ENCODE measurements around the gene ROCK2. TPM values are rescaled to one million over a fixed set of nuclear protein-coding genes. Genes with fewer than 3 reads are reported as not detected.

ROCK2 gene
- polyA plus RNA-seq, 2 of the 4 experiments (the other 2 are of a cell fraction): 34.0 to 38.7 TPM

- ChIA-PET CTCF (interaction anchor here (0.8 to 2.1 kb wide), 4 partner anchors 9 to 424 kb away, joined by 3 to 7 read pairs (median 6); a partner anchor contains a TSS), POLR2A (interaction anchor here (0.5 kb wide), 1 partner anchor 185 kb away, joined by 4 read pairs; the partner anchor contains the start of gene ROCK2)
- DNase-seq (ENCODE audit: low read depth in 1 of 2, low spot score in 1 of 2) (no peak), FAIRE-seq (no peak), ATAC-seq (no peak)
- no peak overlapping the region for H3K4me3 ChIP-seq
- 92% methylated on average over 7 of the region's 14 CpGs for WGBS (ENCODE audit: missing lambda C conversion rate)
- no peaks in the 10 kb centered on the region for H3K9me3 ChIP-seq
- peaks cover 14% of the 10 kb centered on the region for H3K4me1 ChIP-seq
- TF ChIP-seq HDAC2 (IDR thresholded peaks at IDR 0.05) (no peak), HEYL (CRISPR knock-in tag; IDR thresholded peaks at IDR 0.05) (no peak), RFX5 (IDR thresholded peaks at IDR 0.05) (no peak), FOXS1 (CRISPR knock-in tag; IDR thresholded peaks at IDR 0.05) (no peak), ZSCAN20 (CRISPR knock-in tag; IDR thresholded peaks at IDR 0.05) (no peak), CHD2 (IDR thresholded peaks at IDR 0.05; ENCODE audit: low read length, partially characterized antibody) (no peak), PBX3 (IDR thresholded peaks at IDR 0.05) (no peak), POLR2A (IDR thresholded peaks at IDR 0.05; ENCODE audit: low read length) (no peak), CEBPB (IDR thresholded peaks at IDR 0.05) (no peak), SREBF2 (IDR thresholded peaks at IDR 0.05) (no peak), KDM1A (IDR thresholded peaks at IDR 0.05; ENCODE audit: low read depth) (no peak), HOXB5 (CRISPR knock-in tag; IDR thresholded peaks at IDR 0.05) (no peak), POLR2AphosphoS2 (conservative IDR thresholded peaks at IDR 0.05; ENCODE audit: low read length) (no peak), BCL3 (IDR thresholded peaks at IDR 0.05) (no peak), HOXB13 (CRISPR knock-in tag; IDR thresholded peaks at IDR 0.05; ENCODE audit: low read depth) (no peak), ELK1 (IDR thresholded peaks at IDR 0.05; ENCODE audit: low read depth, low read length) (no peak), RCOR1 (IDR thresholded peaks at IDR 0.05; ENCODE audit: low read depth, low read length) (no peak), CBX2 (IDR thresholded peaks at IDR 0.05; ENCODE audit: borderline replicate concordance, low read depth) (no peak), EP300 (IDR thresholded peaks at IDR 0.05) (no peak)
- H3K27ac ChIP-seq: no peak overlapping the region
- H3K4me2 ChIP-seq: no peak overlapping the region
Observed at GRCh38 chr2:11158916-11159573, 185.4 kb downstream of the ROCK2 start.

GRCh38 chr2:11157731-11158130, 186.7 kb downstream of the ROCK2 start:
- 78% methylated on average over 4 of the region's 4 CpGs for WGBS (ENCODE audit: missing lambda C conversion rate)
- no peak overlapping the region for H3K27ac ChIP-seq
- no peak overlapping the region for H3K4me2 ChIP-seq
- DNase-seq (ENCODE audit: low read depth in 1 of 2, low spot score in 1 of 2) (no peak), ATAC-seq (no peak), FAIRE-seq (no peak)
- H3K4me3 ChIP-seq: no peak overlapping the region
- TF ChIP-seq CHD4 (IDR thresholded peaks at IDR 0.05; ENCODE audit: borderline replicate concordance): no peak
- no peak for TF ChIP-seq SREBF2 (IDR thresholded peaks at IDR 0.05)
- TF ChIP-seq ELK1 (IDR thresholded peaks at IDR 0.05; ENCODE audit: low read depth, low read length): no peak
- no peak for TF ChIP-seq ESRRA (IDR thresholded peaks at IDR 0.05; ENCODE audit: borderline replicate concordance, low read length)
- TF ChIP-seq HEYL (CRISPR knock-in tag; IDR thresholded peaks at IDR 0.05): no peak
- ChIA-PET CTCF (no interaction called here), POLR2A (no interaction called here)
- H3K9me3 ChIP-seq: no peaks in the 10 kb centered on the region
- H3K4me1 ChIP-seq: peaks cover 14% of the 10 kb centered on the region
